ENCODE measurements around the gene MAVS.

- no peak for TF ChIP-seq CTCF (conservative IDR thresholded peaks at IDR 0.05; ENCODE audit: low read depth, low read length)
- no peak for TF ChIP-seq EZH2 (IDR thresholded peaks at IDR 0.05; ENCODE audit: low read length, unreplicated experiment)
- TF ChIP-seq EZH2phosphoT487 (IDR thresholded peaks at IDR 0.05; ENCODE audit: borderline replicate concordance, low read length), result no peak
Measured at GRCh38 chr20:3902446-3902845, 55.8 kb downstream of the MAVS start.
